ENCODE measurements around the gene TMEM175.

Gene TMEM175

GRCh38 chr4:931960-932712 lies at the start of gene TMEM175, which contains the start of gene GAK:
TMEM175 (plus strand) TSS chr4:932460; CDS start chr4:947740, 15,280 bp downstream.
GAK (minus strand) TSS chr4:932316; CDS start chr4:932187, 129 bp downstream.
- DNase-seq, result peak; percentile 96 to 98

- no peak for DNase-seq
Measured at GRCh38 chr4:882646-883045, 49.6 kb upstream of the TMEM175 start.

GRCh38 chr4:883377-884095 lies 48.7 kb upstream of the TMEM175 start:
- DNase-seq, result no peak

GRCh38 chr4:884259-884658 lies 48.0 kb upstream of the TMEM175 start:
- no peak for DNase-seq

GRCh38 chr4:884896-885295 lies 47.4 kb upstream of the TMEM175 start:
- DNase-seq, result no peak

GRCh38 chr4:885353-885752 lies 46.9 kb upstream of the TMEM175 start:
- no peak for DNase-seq

- DNase-seq, result no peak
Measured at GRCh38 chr4:886244-886643, 46.0 kb upstream of the TMEM175 start.

- DNase-seq, result no peak
Measured at GRCh38 chr4:887034-887763, 45.1 kb upstream of the TMEM175 start.

- DNase-seq, result no peak
Measured at GRCh38 chr4:888029-888428, 44.2 kb upstream of the TMEM175 start.

GRCh38 chr4:889516-889915 lies 42.7 kb upstream of the TMEM175 start:
- DNase-seq, result no peak

GRCh38 chr4:890036-890695 lies 42.1 kb upstream of the TMEM175 start:
- no peak for DNase-seq

GRCh38 chr4:891747-892146 lies 40.5 kb upstream of the TMEM175 start:
- DNase-seq, result peak; percentile 39 to 52

GRCh38 chr4:892780-893179 lies 39.5 kb upstream of the TMEM175 start:
- DNase-seq, result no peak

GRCh38 chr4:893276-893994 lies 38.8 kb upstream of the TMEM175 start:
- no peak for DNase-seq

- DNase-seq, result no peak
Measured at GRCh38 chr4:893995-894705, 38.1 kb upstream of the TMEM175 start.

GRCh38 chr4:895596-895995 lies 36.7 kb upstream of the TMEM175 start:
- no peak for DNase-seq

GRCh38 chr4:896216-896615 lies 36.0 kb upstream of the TMEM175 start:
- no peak for DNase-seq

GRCh38 chr4:896630-897029 lies 35.6 kb upstream of the TMEM175 start:
- no peak for DNase-seq

- DNase-seq, result no peak
Measured at GRCh38 chr4:898123-898522, 34.1 kb upstream of the TMEM175 start.

GRCh38 chr4:898869-899555 lies 33.2 kb upstream of the TMEM175 start:
- DNase-seq, result no peak

- no peak for DNase-seq
Measured at GRCh38 chr4:899556-899906, 32.7 kb upstream of the TMEM175 start.
